DMS114 treated with DMSO at 0.1 percent for 48 hours (cell line): Measurements from ENCODE around the gene KRT9.
"Not testable (repeated sequence)": the region's sequence is repeated elsewhere in the genome, so short reads cannot be mapped to it uniquely, and the experiment has no call there.

Experiments used
- DNase-seq: peaks from one replicate; lab custom pipeline; 2025; ENCODE audit not compliant: unreplicated experiment; lab: John Stamatoyannopoulos, UW

The KRT9 gene

GRCh38 chr17:41571561-41572434 is at the start of gene KRT9:
Gene KRT9, minus strand, starts transcription at chr17:41572059. Its CDS starts 67 bp downstream, at chr17:41571992.
- DNase-seq = no peak

GRCh38 chr17:41621435-41621817 is 49.6 kb upstream of the KRT9 start:
- DNase-seq = not testable (repeated sequence)

DNA sequence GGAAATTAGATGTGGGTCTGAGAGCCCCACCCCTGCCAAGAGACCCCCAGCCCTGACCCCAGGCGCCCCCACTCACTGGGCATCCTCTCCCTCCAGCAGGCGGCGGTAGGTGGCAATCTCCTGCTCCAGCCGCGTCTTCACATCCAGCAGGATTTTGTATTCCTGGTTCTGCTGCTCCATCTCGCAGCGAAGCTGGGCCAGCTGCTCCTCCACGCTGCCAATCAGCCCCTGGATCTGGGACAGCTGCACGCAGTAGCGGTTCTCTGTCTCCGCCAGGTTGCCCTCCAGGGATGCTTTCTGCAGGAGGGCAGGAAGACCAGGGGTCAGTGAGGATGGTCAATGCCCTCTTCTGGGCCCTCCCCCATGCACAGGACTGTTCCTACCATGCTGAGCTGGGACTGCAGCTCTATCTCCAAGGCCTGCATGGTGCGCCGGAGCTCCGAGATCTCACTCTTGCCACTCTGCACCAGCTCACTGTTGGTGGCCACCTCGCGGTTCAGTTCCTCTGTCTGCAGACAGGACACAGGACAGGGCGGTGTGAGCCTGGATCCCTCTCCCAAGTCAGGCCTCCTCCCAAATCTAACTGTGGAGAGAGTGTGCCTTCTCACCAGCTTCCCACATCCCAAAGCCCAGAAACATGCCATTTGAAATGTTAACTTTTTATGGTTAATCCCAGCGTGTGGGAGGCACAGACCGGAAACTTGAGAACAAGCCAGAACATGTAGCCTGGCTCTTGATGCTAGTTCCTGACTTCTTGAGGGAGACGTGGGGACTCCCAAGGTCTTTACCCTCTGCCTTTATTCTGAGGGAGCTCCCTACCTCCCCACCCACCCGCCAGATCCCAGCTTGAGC is 49.0 kb upstream of the KRT9 start:
- no peak for DNase-seq

GRCh38 chr17:41619927-41620582 is 48.2 kb upstream of the KRT9 start:
- not testable (repeated sequence) for DNase-seq

- DNase-seq = no peak
Observed at GRCh38 chr17:41619036-41619926, 47.4 kb upstream of the KRT9 start.

DNA sequence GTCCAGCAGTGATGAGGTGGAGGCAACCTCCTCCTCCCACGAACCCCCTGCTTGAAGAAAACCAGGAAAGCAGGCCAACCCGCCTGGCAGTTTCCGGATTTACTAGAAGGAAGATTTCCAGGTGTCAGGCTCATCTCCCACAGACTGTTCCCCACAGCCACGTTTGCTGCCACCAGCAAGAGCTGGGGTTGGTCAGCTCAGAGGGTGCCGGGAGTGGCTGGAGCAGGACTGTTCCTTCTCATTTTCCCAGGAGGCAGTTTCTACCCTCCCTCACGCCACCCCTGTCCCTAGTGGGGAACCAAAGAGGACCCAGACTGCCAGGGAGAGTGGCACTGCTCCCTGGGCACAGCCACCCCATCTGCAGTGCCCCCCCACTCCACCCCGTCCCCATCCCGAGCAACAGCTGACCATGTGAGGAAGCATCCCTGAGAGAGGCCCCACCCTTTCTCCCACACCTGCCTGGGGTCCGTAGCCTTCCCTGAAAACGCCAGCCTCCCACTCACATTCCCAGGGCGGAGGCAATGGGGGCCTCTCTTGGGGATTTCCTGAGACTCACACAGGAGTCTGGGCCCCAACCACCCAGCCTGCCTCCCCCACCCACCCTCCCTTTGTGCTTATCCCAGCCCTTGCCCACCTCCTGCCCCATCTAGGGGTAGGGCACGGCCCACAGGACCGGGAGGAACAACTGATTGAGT is 46.6 kb upstream of the KRT9 start:
- DNase-seq = no peak

- no peak for DNase-seq
Observed at GRCh38 chr17:41617698-41618097, 45.8 kb upstream of the KRT9 start.

- DNase-seq = no peak
Observed at GRCh38 chr17:41617136-41617535, 45.3 kb upstream of the KRT9 start.

- DNase-seq = not testable (repeated sequence)
Observed at GRCh38 chr17:41616486-41616885, 44.6 kb upstream of the KRT9 start.

DNA sequence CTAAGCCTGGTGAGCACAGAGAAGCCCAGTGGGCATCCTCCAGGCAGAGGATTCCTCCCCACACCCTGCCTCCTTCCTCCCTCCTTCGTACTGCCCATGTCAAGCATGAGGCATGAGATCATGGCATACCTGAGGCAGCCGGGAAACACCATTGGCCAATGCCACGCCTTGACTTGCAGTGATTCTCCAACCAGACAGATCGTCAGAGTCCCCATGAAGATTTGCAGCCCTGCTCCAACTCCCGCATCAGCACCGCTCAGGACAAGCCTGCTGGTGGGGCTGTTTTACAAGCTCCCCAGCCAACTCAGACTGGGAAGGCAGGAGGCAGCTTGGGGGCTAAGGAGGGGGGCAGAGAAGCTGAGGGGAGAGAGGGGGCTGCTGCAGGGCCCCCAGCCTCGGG is 43.6 kb upstream of the KRT9 start:
- DNase-seq = no peak

GRCh38 chr17:41614767-41615166 is 42.9 kb upstream of the KRT9 start:
- not testable (repeated sequence) for DNase-seq

DNA sequence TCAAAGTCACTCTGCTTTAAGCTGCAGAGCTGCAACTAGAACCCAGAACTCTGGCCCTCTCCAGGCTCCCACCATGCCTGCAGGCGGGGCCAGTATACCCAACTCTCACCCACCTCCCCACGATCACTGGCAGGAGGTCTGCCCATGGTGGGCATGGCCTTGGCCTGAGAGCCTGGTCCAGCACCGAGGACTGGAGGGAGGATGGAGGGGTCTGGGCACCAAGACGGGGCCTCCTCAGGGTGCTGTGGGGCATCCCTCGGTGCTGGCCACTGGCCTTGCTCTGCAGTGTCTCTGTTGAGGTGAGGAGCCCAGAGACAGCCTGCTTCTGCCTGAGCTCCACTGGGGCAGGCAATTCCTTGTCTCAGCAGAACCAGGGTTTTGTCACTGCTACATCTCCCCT is 42.2 kb upstream of the KRT9 start:
- no peak for DNase-seq

DNA sequence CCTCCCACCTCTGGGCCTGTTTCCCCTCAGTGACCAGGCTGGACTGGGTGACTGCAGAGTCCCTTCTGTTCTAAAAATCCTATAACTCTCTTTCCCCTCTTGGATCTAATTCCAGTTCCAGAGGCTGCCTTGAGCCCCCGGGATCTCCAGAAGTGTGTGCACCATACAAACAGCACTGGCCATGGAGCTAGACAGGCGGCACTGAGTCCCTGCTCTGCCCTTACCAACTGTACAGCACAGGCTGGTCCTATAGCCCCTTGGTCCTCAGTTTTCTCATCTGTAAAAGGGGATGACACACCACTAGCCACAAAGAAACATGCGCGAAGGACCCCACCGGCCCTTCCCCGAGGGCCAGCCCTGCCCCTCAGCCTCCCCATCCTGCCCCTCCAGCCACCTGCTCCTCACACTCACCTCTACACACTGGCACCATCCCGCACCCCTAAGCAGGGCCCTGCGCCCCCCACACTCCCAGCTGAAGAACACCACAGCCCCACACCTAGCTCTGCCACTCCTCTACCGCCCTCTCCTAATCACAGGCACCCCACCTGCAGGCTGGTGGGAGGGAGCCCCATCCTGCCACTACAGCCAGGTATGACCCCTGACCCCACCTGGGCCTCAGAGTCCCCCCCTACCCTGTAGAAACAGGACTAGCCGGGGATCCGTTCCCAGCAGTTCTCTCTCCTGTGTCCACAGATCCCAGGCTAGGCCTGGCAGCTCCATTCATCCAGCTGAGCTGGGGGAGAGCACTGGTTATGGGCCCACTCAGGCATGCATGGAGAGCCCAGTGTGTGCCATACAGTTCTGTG is 41.6 kb upstream of the KRT9 start:
- DNase-seq = no peak

DNA sequence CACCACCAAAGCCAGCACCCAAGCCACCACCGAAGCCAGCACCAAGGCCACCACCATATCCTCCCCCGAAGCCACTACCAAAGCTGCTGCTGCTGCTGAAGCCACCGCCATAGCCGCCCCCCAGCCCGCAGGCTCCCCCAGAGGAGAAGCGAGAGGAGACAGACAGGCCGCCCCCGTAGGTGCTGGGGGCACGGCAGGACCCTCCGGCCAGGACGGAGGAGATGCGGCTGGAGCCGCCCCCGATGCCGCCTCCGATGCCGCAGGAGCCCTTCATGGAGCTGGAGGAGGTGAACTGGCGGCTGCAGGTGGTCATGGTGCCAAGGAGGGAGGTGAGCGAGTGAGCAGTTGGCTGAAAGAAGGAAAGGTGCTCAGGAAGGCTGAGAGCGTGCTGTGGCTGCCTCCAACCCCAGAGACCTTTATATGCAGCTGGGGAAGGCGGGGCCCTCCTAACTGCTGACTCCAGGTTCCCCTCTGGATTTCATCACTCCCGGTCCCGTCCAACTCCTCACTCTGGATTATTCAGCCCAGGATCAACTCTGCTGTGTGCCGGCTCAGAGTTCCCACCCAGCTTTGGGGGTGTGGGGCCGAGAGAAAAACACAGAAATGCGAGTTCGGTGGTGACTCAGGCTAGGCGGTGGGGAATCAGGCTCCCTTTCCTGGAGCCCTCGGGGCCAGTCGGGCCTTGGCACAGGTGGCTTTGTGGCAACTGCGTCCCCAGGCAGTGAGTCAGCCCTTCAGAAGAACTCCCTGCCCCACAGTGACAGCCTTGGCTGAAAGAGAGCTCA is 40.7 kb upstream of the KRT9 start, which contains the start of gene KRT16:
Gene KRT16, minus strand, starts transcription at position 392 of the 785 bp plus-strand sequence. Its CDS starts 79 bp downstream, at position 313.
- DNase-seq = not testable (repeated sequence)

DNA sequence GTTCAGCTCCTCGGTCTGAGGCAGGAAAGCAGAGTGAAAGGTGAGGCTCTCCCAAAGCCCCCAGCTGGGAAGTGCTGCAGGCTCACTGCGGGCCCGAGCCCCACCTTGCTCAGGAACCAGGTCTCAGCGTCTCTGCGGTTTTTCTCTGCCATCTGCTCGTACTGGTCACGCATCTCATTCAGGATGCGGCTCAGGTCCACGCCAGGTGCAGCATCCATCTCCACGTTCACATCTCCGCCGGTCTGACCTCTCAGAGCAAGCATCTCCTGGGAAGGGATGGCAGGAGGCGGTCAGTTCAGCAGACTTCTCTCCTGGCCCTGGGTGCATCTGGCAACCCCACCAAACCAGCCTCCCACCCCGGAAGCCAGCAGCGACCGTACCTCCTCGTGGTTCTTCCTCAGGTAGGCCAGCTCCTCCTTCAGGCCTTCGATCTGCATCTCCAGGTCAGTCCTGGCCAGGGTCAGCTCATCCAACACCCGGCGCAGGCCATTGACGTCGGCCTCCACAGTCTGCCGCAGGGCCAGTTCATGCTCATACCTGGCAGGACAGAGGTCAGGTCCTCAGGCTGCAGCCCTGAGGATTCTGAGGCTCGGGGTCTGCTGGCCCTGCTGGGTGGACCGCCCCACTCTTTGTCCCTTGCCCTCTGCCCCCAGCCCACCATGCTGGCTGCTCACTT is 39.2 kb upstream of the KRT9 start:
- no peak for DNase-seq

DNA sequence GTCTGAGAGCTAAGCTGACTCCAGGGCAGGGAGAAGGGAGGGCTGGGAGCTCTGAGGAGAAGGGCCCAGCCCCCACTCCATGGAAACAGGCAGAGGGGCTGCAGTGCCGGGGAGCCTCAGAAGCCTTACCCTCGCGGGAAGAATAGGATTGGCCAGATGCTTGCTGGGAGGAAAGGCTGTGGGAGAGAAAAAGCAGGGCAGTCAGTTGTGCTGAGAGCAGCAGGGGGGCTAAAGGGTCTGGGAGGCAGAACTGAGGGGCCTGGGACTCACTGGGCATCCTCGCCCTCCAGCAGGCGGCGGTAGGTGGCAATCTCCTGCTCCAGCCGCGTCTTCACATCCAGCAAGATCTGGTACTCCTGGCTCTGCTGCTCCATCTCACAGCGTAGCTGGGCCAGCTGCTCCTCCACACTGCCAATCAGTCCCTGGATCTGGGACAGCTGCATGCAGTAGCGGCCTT is 38.2 kb upstream of the KRT9 start:
- DNase-seq = not testable (repeated sequence)

DNA sequence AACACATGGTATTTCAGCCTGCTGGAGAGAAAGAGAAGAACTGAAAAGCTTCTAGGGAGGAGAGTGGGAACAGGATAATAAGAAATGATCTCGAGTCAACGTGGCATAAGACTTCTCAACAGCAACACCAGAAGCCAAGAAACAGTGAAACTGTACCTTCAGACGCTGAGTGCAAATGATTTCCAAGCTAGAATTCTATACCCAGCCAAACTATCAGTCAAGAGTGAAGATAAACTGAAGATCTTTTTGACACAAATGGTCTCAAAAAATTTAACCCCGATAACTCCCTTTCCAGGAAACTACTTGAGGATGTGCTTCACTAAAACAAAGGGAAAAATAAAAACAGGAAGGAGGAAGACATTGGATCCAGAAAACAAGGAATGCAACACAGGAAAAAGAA is 35.1 kb upstream of the KRT9 start:
- DNase-seq = not testable (repeated sequence)
